HEK293 (cell line): ENCODE results near the gene ZNF514.

Experiments
- CTCF ChIA-PET: fragments of 350-600 bp; formaldehyde crosslinking; extraction: SDS; loops from one replicate; lab custom pipeline; 2021; ENCODE audit warnings: antibody characterized with exemption; lab: Yijun Ruan, JAX
- POLR2A ChIA-PET: fragments of 300-600 bp; formaldehyde crosslinking; extraction: SDS; loops from one replicate; lab custom pipeline; 2020; ENCODE audit warnings: antibody characterized with exemption, inconsistent platforms; lab: Yijun Ruan, JAX
- H3K27ac ChIP-seq: fragments of 200-500 bp; sonication (Bioruptor generic); 2 replicates; pipeline ENCODE4 v1.5.1; 2014; ENCODE audit warnings: low read depth, low read length, control low read depth, inconsistent platforms; ENCODE audit errors: extremely low read depth
- H3K36me3 ChIP-seq, 2 experiments: fragments of 200-500 bp in 1 of 2; sonication (Bioruptor generic) in 1 of 2; 1 replicate in 1 of 2; 2 replicates in 1 of 2; pipeline ENCODE4 v1.5.1; 2014 to 2017; ENCODE audit warnings: inconsistent platforms in 2 of 2, low read length in 2 of 2; ENCODE audit not compliant: control insufficient read depth in 2 of 2, insufficient read depth in 1 of 2
- H3K4me1 ChIP-seq: fragments of 200-500 bp; sonication (Bioruptor generic); 2 replicates; pipeline ENCODE4 v1.5.1; 2014; ENCODE audit warnings: mild to moderate bottlenecking, low read length, inconsistent platforms; ENCODE audit not compliant: control insufficient read depth, insufficient read depth
- H3K4me3 ChIP-seq: 2 replicates; pipeline ENCODE4 v1.5.1; 2011; ENCODE audit warnings: low read depth, mild to moderate bottlenecking, control low read depth, low read length, moderate library complexity
- H3K9me3 ChIP-seq: fragments of 200-500 bp; sonication (Bioruptor generic); 2 replicates; pipeline ENCODE4 v1.5.1; 2014; ENCODE audit warnings: low read depth, low read length, inconsistent platforms; ENCODE audit not compliant: control insufficient read depth, insufficient read depth
- BCL11B ChIP-seq: fragments of 450-650 bp; formaldehyde crosslinking; IDR thresholded peaks from 2 replicates; pipeline ENCODE4 v1.5.1; 2016; ENCODE audit warnings: low read depth, missing biosample characterization, missing genetic modification characterization
- YY2 ChIP-seq: fragments of 450-650 bp; formaldehyde crosslinking; IDR thresholded peaks from 2 replicates; pipeline ENCODE4 v1.5.1; 2016; ENCODE audit warnings: missing biosample characterization, missing genetic modification characterization
- ZBTB20 ChIP-seq: fragments of 450-650 bp; formaldehyde crosslinking; IDR thresholded peaks from 2 replicates; pipeline ENCODE4 v1.5.1; 2016; ENCODE audit warnings: missing biosample characterization, missing genetic modification characterization
- ZFP3 ChIP-seq: fragments of 450-650 bp; formaldehyde crosslinking; IDR thresholded peaks from 2 replicates; pipeline ENCODE4 v1.5.1; 2016; ENCODE audit warnings: low read depth, missing biosample characterization, missing genetic modification characterization
- ZFP37 ChIP-seq: fragments of 450-650 bp; formaldehyde crosslinking; IDR thresholded peaks from 2 replicates; pipeline ENCODE4 v1.5.1; 2016; ENCODE audit warnings: missing biosample characterization, missing genetic modification characterization
- ZNF112 ChIP-seq: fragments of 450-650 bp; formaldehyde crosslinking; IDR thresholded peaks from 2 replicates; pipeline ENCODE4 v1.5.0; 2017; ENCODE audit warnings: missing biosample characterization, missing genetic modification characterization
- ZNF16 ChIP-seq: fragments of 450-650 bp; formaldehyde crosslinking; IDR thresholded peaks from 2 replicates; pipeline ENCODE4 v1.5.1; 2016; ENCODE audit warnings: low read depth, missing biosample characterization, missing genetic modification characterization
- ZNF174 ChIP-seq: fragments of 450-650 bp; formaldehyde crosslinking; IDR thresholded peaks from 2 replicates; pipeline ENCODE4 v1.5.0; 2017; ENCODE audit warnings: missing biosample characterization, mild to moderate bottlenecking, missing genetic modification characterization
- ZNF184 ChIP-seq: fragments of 450-650 bp; IDR thresholded peaks from 2 replicates; pipeline ENCODE4 v1.5.1; 2018; ENCODE audit warnings: missing biosample characterization, mild to moderate bottlenecking, missing genetic modification characterization
- ZNF23 ChIP-seq: fragments of 450-650 bp; formaldehyde crosslinking; IDR thresholded peaks from 2 replicates; pipeline ENCODE4 v1.5.1; 2016; ENCODE audit warnings: missing biosample characterization, missing genetic modification characterization, borderline replicate concordance
- ZNF266 ChIP-seq: fragments of 450-650 bp; formaldehyde crosslinking; IDR thresholded peaks from 2 replicates; pipeline ENCODE4 v1.5.1; 2016; ENCODE audit warnings: missing biosample characterization, missing genetic modification characterization, low read depth
- ZNF416 ChIP-seq: fragments of 450-650 bp; formaldehyde crosslinking; IDR thresholded peaks from 2 replicates; pipeline ENCODE4 v1.5.1; 2016; ENCODE audit warnings: missing biosample characterization, missing genetic modification characterization
- ZNF433 ChIP-seq: fragments of 450-650 bp; formaldehyde crosslinking; IDR thresholded peaks from 2 replicates; pipeline ENCODE4 v1.5.1; 2016; ENCODE audit warnings: missing biosample characterization, missing genetic modification characterization, low read depth
- ZNF510 ChIP-seq: fragments of 450-650 bp; formaldehyde crosslinking; IDR thresholded peaks from 2 replicates; pipeline ENCODE4 v1.5.1; 2018; ENCODE audit warnings: mild to moderate bottlenecking, missing genetic modification characterization, missing biosample characterization; ENCODE audit not compliant: insufficient replicate concordance
- ZNF600 ChIP-seq: fragments of 450-650 bp; formaldehyde crosslinking; IDR thresholded peaks from 2 replicates; pipeline ENCODE4 v1.5.1; 2016; ENCODE audit warnings: missing biosample characterization, missing genetic modification characterization
- ZNF621 ChIP-seq: fragments of 450-650 bp; formaldehyde crosslinking; IDR thresholded peaks from 2 replicates; pipeline ENCODE4 v1.5.1; 2017; ENCODE audit warnings: missing biosample characterization, missing genetic modification characterization
- ZNF664 ChIP-seq: fragments of 450-650 bp; formaldehyde crosslinking; IDR thresholded peaks from 2 replicates; pipeline ENCODE4 v1.5.1; 2016; ENCODE audit warnings: missing biosample characterization, missing genetic modification characterization
- ZNF701 ChIP-seq: fragments of 450-650 bp; formaldehyde crosslinking; IDR thresholded peaks from 2 replicates; pipeline ENCODE4 v1.5.1; 2016; ENCODE audit warnings: missing biosample characterization, missing genetic modification characterization
- ZSCAN16 ChIP-seq: fragments of 450-650 bp; formaldehyde crosslinking; IDR thresholded peaks from 2 replicates; pipeline ENCODE4 v1.5.1; 2016; ENCODE audit warnings: missing biosample characterization, missing genetic modification characterization
- TF ChIP-seq, protein P1 (sequence below): fragments of 450-650 bp; IDR thresholded peaks from 2 replicates; pipeline ENCODE4 v1.5.1; 2018; ENCODE audit warnings: missing biosample characterization, mild to moderate bottlenecking, missing genetic modification characterization
- TF ChIP-seq, protein P2 (sequence below): fragments of 450-650 bp; formaldehyde crosslinking; IDR thresholded peaks from 2 replicates; pipeline ENCODE4 v1.5.1; 2016; ENCODE audit warnings: missing biosample characterization, missing genetic modification characterization
- TF ChIP-seq, protein P3 (sequence below): fragments of 450-650 bp; formaldehyde crosslinking; IDR thresholded peaks from 2 replicates; pipeline ENCODE4 v1.5.1; 2016; ENCODE audit warnings: missing biosample characterization, missing genetic modification characterization

Gene ZNF514

GRCh38 chr2:95174031-95174542 lies 14.4 kb upstream of the ZNF514 start:
- 0 out of 2 replicates have a peak, but pooled peaks have one; percentile 13 for TF ChIP-seq ZNF664 (tag by site-specific recombination)
- TF ChIP-seq ZFP37 = no peak
- TF ChIP-seq, all 188 proteins: peak for 1
- Histone ChIP-seq H3K9me3 (no peaks in the 10 kb centered on the region), H3K4me3 (no peak overlapping the region), H3K4me1 (no peaks in the 10 kb centered on the region), H3K27ac (no peak overlapping the region), H3K36me3 (peaks cover 0 to 17% of the 10 kb centered on the region in 2 experiments; a peak in 1 of 3 replicates)
- ChIA-PET POLR2A (interaction anchor here (1.0 to 1.5 kb wide), 2 partner anchors 8 to 52 kb away, joined by 3 read pairs; partner anchors contain the start of genes MRPS5 and ZNF2), CTCF (interaction anchor here (0.9 kb wide), 1 partner anchor 59 kb away, joined by 3 read pairs; no protein-coding TSS in a partner anchor)

- Histone ChIP-seq H3K4me1 (no peaks in the 10 kb centered on the region), H3K27ac (no peak overlapping the region), H3K36me3 (peaks cover 0 to 3% of the 10 kb centered on the region in 2 experiments; a peak in 1 of 3 replicates), H3K4me3 (no peak overlapping the region), H3K9me3 (no peaks in the 10 kb centered on the region)
- ChIA-PET POLR2A (no interaction called here), CTCF (no interaction called here)
- no peak for TF ChIP-seq ZSCAN16
- TF ChIP-seq ZNF416 (tag by site-specific recombination) = no peak
- no peak for TF ChIP-seq ZNF510 (tag by site-specific recombination)
- TF ChIP-seq ZNF266 (tag by site-specific recombination) = no peak
- no peak for TF ChIP-seq ZNF701 (tag by site-specific recombination)
- TF ChIP-seq, protein P1, sequence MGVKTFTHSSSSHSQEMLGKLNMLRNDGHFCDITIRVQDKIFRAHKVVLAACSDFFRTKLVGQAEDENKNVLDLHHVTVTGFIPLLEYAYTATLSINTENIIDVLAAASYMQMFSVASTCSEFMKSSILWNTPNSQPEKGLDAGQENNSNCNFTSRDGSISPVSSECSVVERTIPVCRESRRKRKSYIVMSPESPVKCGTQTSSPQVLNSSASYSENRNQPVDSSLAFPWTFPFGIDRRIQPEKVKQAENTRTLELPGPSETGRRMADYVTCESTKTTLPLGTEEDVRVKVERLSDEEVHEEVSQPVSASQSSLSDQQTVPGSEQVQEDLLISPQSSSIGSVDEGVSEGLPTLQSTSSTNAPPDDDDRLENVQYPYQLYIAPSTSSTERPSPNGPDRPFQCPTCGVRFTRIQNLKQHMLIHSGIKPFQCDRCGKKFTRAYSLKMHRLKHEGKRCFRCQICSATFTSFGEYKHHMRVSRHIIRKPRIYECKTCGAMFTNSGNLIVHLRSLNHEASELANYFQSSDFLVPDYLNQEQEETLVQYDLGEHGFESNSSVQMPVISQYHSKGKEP (tag by site-specific recombination) = no peak
- TF ChIP-seq ZNF174 (tag by site-specific recombination) = no peak
- no peak for TF ChIP-seq ZNF184 (tag by site-specific recombination)
- TF ChIP-seq, protein P2, sequence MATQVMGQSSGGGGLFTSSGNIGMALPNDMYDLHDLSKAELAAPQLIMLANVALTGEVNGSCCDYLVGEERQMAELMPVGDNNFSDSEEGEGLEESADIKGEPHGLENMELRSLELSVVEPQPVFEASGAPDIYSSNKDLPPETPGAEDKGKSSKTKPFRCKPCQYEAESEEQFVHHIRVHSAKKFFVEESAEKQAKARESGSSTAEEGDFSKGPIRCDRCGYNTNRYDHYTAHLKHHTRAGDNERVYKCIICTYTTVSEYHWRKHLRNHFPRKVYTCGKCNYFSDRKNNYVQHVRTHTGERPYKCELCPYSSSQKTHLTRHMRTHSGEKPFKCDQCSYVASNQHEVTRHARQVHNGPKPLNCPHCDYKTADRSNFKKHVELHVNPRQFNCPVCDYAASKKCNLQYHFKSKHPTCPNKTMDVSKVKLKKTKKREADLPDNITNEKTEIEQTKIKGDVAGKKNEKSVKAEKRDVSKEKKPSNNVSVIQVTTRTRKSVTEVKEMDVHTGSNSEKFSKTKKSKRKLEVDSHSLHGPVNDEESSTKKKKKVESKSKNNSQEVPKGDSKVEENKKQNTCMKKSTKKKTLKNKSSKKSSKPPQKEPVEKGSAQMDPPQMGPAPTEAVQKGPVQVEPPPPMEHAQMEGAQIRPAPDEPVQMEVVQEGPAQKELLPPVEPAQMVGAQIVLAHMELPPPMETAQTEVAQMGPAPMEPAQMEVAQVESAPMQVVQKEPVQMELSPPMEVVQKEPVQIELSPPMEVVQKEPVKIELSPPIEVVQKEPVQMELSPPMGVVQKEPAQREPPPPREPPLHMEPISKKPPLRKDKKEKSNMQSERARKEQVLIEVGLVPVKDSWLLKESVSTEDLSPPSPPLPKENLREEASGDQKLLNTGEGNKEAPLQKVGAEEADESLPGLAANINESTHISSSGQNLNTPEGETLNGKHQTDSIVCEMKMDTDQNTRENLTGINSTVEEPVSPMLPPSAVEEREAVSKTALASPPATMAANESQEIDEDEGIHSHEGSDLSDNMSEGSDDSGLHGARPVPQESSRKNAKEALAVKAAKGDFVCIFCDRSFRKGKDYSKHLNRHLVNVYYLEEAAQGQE = no peak
- TF ChIP-seq ZNF621 (tag by site-specific recombination) = no peak
- TF ChIP-seq ZNF23 (tag by site-specific recombination) = no peak
- TF ChIP-seq ZNF16 = no peak
- no peak for TF ChIP-seq ZFP3 (tag by site-specific recombination)
- no peak for TF ChIP-seq BCL11B (tag by site-specific recombination)
- TF ChIP-seq ZNF112 (tag by site-specific recombination) = no peak
- TF ChIP-seq YY2 (tag by site-specific recombination) = no peak
- TF ChIP-seq ZNF433 = no peak
- TF ChIP-seq, protein P3, sequence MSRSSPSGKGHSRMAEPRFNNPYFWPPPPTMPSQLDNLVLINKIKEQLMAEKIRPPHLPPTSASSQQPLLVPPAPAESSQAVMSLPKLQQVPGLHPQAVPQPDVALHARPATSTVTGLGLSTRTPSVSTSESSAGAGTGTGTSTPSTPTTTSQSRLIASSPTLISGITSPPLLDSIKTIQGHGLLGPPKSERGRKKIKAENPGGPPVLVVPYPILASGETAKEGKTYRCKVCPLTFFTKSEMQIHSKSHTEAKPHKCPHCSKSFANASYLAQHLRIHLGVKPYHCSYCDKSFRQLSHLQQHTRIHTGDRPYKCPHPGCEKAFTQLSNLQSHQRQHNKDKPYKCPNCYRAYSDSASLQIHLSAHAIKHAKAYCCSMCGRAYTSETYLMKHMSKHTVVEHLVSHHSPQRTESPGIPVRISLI = no peak
- TF ChIP-seq ZNF600 (tag by site-specific recombination) = no peak
- TF ChIP-seq ZBTB20 (tag by site-specific recombination) = no peak
Observed at GRCh38 chr2:95171902-95172301, 12.3 kb upstream of the ZNF514 start.
